ENCODE data around the gene CLCN4. TPM values are rescaled to one million over a fixed set of nuclear protein-coding genes. Genes with fewer than 3 reads are reported as not detected.

The CLCN4 gene
- total RNA-seq, 1 donor from 2014 or later: 23.4 TPM

DNA sequence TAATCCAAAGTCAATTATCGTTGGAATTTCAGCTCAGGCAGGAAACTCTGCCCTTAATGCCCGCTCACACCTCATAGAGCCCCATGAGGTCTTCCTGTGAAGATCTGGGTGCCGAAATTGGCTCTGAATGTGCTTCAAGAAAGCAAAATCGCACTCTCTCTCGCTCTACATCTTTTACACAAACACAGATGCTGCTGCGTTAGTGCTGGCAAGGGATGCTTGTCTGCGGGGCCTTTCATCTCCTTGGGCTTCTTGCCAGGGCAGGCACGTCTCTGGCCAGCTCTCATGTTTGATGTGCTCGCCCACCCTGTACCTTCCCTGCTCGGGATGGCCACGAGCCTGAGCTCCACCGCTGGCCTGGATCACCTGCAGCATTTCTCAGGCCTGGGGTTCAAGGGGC is 66.5 kb downstream of the CLCN4 start:
- intact Hi-C loops (cut with DNase I): no loop called here
- DNase-seq (ENCODE audit: low spot score): no peak

GRCh38 chrX:10223781-10224180 is 67.0 kb downstream of the CLCN4 start:
- DNase-seq (ENCODE audit: low spot score): no peak
- intact Hi-C loops (cut with DNase I): no loop called here

- DNase-seq (ENCODE audit: low spot score): no peak
- intact Hi-C loops (cut with DNase I): no loop called here
These were observed 73.4 kb downstream of the CLCN4 start for GRCh38 chrX:10230222-10230621.

DNA sequence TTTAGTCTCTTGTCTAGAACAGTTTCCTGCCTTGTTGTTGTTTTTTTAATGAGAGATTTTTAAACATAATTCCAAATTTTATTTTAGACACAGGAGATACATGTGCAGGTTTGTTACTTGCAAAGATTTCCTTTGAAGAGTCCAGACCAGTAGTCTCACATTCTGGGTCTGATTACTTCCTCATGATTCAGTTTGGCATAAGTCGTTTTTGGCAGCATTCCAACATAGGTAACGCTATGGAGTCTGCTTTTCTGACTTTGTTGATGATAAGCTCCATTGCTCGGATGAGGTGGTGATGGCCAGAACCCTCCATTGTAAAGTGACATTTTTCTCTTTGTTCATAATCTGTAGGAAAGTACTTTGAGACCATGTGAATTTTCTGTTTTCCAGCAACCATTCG is 74.7 kb downstream of the CLCN4 start:
- DNase-seq (ENCODE audit: low spot score): no peak
- intact Hi-C loops (cut with DNase I): no loop called here

DNA sequence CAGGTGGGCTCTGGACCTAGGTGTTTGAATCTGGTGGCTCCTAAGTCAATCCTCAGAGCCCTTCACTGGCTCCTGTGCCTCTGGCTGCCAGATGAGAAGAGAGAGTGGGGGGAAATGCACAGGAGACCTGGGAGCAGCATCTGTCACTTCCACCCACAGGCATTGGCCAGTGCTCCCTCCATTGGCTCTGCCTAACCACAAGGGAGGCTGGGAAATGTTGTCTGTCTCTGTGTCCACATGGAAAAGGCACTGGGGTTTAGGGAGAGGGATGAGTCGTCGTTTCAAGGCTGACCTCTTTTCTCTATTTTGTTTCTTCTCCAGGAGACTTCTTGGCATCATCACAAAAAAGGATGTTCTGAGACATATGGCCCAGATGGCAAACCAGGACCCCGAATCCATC is 76.4 kb downstream of the CLCN4 start:
- no peak for DNase-seq (ENCODE audit: low spot score)
- intact Hi-C loops (cut with DNase I): no loop called here

GRCh38 chrX:10233696-10234095 is 76.9 kb downstream of the CLCN4 start:
- intact Hi-C loops (cut with DNase I): no loop called here
- no peak for DNase-seq (ENCODE audit: low spot score)

DNA sequence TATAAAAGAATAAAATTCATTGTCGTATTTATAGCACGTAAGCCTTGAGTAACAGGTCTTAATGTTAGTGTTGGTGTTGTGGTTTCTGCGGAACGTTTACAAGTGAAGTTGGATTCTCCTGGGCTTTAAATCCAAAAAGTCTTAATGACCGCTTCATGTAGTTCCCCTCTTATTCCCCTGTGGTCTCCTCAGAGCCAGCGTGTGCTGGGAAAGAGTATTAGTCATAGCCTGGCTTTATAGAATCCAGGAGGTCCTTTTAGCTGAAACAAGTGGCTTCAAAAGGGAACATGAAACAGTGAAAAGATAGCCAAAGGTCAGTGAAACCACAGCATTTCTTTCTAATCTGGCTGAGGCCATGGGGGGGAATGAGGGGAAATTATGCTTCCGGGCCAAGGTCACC is 79.1 kb downstream of the CLCN4 start:
- intact Hi-C loops (cut with DNase I): no loop called here
- no peak for DNase-seq (ENCODE audit: low spot score)

GRCh38 chrX:10237241-10237640 is 80.5 kb downstream of the CLCN4 start:
- DNase-seq (ENCODE audit: low spot score): no peak
- intact Hi-C loops (cut with DNase I): no loop called here

GRCh38 chrX:10239611-10240064 is 82.9 kb downstream of the CLCN4 start:
- no peak for DNase-seq (ENCODE audit: low spot score)
- intact Hi-C loops (cut with DNase I): loop anchor here (10.0 kb wide), 1 partner anchor 235 kb away; no protein-coding TSS in a partner anchor

DNA sequence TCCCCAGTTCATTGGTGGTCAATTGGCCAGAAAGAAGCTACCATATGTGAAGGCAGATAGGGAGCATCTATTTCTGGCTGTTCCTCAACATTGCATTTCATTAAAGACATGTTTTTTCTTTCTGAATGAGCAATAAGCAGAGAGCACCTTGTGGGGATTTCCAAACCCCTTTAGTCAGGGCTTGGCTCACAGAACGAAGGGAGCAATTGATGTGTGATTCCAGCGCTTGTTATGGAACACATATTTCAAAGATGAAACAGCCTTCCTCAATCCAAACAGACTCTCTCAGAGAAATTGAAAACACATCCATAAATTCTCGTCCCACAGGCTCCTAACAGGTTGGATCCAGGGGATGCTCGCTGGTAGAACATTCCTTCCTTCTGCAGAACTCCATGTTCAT is 84.1 kb downstream of the CLCN4 start:
- intact Hi-C loops (cut with DNase I): loop anchor here (10.0 kb wide), 1 partner anchor 234 kb away; no protein-coding TSS in a partner anchor
- DNase-seq (ENCODE audit: low spot score): no peak

- intact Hi-C loops (cut with DNase I): loop anchor here (10.0 kb wide), 1 partner anchor 233 kb away; no protein-coding TSS in a partner anchor
These were observed 85.3 kb downstream of the CLCN4 start for GRCh38 chrX:10242026-10242425.

GRCh38 chrX:10243106-10243505 is 86.3 kb downstream of the CLCN4 start:
- no peak for DNase-seq (ENCODE audit: low spot score)
- intact Hi-C loops (cut with DNase I): loop anchor here (10.0 kb wide), 1 partner anchor 232 kb away; no protein-coding TSS in a partner anchor

More at GRCh38 chrX:10242026-10242425, 85.3 kb downstream of the CLCN4 start:
- DNase-seq (ENCODE audit: low spot score): no peak

- DNase-seq (ENCODE audit: low spot score): no peak
- intact Hi-C loops (cut with DNase I): loop anchor here (10.0 kb wide), 1 partner anchor 230 kb away; no protein-coding TSS in a partner anchor
These were observed 88.3 kb downstream of the CLCN4 start for GRCh38 chrX:10244915-10245622.

DNA sequence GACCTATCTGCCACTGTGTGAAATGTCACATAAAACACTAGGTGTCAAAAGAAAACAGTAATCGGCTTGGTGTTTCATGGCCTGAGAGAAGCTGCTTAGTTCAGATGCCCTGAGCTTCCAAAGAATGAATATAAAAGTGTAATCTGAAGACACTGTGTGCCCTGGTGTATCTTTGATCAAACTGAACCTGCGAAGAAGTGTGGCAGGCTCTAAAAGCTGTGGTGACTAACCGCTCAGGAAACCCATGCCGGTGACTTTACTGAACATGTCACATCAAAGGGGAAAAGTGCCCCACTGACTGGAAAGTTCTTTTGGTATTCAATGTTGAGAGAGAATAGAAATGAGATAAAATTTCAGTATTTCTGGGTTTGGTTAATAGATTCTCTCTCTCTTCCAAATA is 89.1 kb downstream of the CLCN4 start:
- intact Hi-C loops (cut with DNase I): loop anchor here (10.0 kb wide), 1 partner anchor 229 kb away; no protein-coding TSS in a partner anchor
- no peak for DNase-seq (ENCODE audit: low spot score)

GRCh38 chrX:10246297-10246696 is 89.5 kb downstream of the CLCN4 start:
- DNase-seq (ENCODE audit: low spot score): no peak
- intact Hi-C loops (cut with DNase I): loop anchor here (10.0 kb wide), 1 partner anchor 229 kb away; no protein-coding TSS in a partner anchor

DNA sequence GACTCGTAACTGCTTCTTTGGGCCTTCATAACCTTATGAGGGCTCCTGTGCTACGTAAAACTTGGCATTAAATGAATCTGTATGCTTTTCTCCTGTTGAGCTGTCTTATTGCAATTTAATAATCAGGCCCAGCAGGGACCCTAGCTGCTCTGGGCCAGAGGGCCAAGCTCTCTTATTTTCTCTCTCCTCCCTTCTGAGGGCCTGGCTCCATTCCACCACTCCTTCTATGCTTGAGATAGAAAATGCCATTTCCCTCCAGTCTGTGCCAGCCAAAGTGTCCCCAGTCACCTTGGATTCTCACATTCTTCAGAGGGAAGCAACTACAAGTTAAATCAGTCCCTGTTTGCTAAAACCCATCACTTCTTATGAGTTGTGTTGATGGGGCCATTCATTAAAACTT is 90.1 kb downstream of the CLCN4 start:
- intact Hi-C loops (cut with DNase I): loop anchor here (10.0 kb wide), 1 partner anchor 228 kb away; no protein-coding TSS in a partner anchor
- no peak for DNase-seq (ENCODE audit: low spot score)

GRCh38 chrX:10254739-10255138 is 98.0 kb downstream of the CLCN4 start:
- DNase-seq (ENCODE audit: low spot score): no peak
- intact Hi-C loops (cut with DNase I): no loop called here

DNA sequence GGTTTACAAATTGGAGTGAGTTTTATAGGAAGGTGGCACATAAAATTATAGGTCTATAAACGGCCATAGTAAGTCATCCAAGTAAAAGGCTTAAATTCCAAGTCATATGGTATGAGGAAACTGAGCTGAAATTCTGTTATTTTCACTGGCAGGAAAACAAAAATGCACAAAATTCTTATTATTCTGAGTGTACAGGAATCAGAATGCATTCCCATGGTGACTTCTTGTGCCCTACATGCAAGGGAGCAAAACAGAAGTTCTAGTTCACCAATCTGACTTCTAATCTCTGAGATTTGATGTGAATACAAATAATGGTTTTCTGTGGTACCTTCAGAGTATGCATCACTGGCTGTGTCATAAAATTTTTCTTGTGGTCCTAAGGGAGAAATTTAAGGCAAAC is 102.9 kb downstream of the CLCN4 start:
- DNase-seq (ENCODE audit: low spot score): no peak
- intact Hi-C loops (cut with DNase I): no loop called here

GRCh38 chrX:10265775-10266174 is 109.0 kb downstream of the CLCN4 start:
- DNase-seq (ENCODE audit: low spot score): no peak
- intact Hi-C loops (cut with DNase I): no loop called here

DNA sequence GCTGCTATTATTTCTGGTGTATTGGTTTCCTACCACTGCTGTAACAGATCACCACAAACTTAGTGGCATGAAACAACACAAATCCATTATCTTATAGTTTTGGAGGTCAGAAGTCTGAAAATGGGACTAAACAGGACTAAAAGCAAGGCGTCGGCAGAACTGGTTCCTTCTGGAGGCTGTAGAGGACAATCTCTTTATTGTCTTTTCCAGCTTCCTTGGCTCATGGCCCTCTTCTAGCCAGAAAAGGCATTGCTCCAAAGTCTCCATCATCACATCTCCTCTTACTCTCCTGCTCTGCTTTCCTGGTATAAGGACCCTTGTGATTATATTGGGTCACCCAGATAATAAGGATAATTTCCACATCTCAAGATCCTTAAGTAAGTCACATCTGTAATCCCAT is 121.9 kb downstream of the CLCN4 start:
- no peak for DNase-seq (ENCODE audit: low spot score)
- intact Hi-C loops (cut with DNase I): no loop called here

DNA sequence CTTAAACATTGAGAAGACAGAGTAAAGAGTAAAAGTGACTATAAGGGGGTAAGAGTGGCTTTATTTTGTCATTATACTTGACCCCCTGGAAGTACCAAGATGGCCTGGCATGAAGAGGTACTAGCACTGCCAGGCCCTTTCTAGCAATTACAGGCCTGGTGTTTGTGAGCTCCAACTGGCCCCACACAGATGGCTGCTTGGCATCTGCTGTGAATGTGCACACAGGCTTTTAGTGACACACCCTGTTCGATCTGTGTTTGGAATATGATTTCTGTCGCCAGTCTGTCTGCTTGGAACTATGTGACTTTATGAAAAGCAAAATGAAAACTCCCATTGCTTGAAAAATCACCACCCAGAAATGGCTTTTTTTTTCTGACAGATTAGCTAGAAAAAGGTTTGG is 123.3 kb downstream of the CLCN4 start:
- intact Hi-C loops (cut with DNase I): no loop called here
- DNase-seq (ENCODE audit: low spot score): no peak

Data from cardiac septum (tissue), 1 donor.